H1 (cell line): Measurements from ENCODE around the gene MEF2A. TPM values are rescaled to one million over a fixed set of nuclear protein-coding genes. Genes with fewer than 3 reads are reported as not detected.

Experiments used
- CTCF ChIA-PET: fragments of 300-600 bp; sonication (Branson Sonifier 250); formaldehyde crosslinking; loops from one replicate; lab custom pipeline; 2021; ENCODE audit not compliant: partially characterized antibody; lab: Charles Lee
- POLR2A ChIA-PET: fragments of 300-600 bp; sonication (Branson Sonifier 250); formaldehyde crosslinking; loops from one replicate; lab custom pipeline; 2021; ENCODE audit warnings: inconsistent platforms; ENCODE audit not compliant: partially characterized antibody; lab: Charles Lee
- DNase-seq, 2 experiments: peaks; one replicate each; pipeline versions ENCODE4 v3.0.0 to v3.0.0-alpha.2; 2010 to 2022; ENCODE audit warnings: low spot score in 2 of 2, low read depth in 1 of 2, mixed read lengths in 1 of 2
- FAIRE-seq: peaks from 2 replicates; lab custom pipeline; 2011; peaks lifted over from hg19 to GRCh38; lab: Jason Lieb, UNC
- H2AFZ ChIP-seq: 2 replicates; pipeline ENCODE4 v1.8.1; 2012; ENCODE audit warnings: low read length, inconsistent platforms
- H2AK5ac ChIP-seq: 2 replicates; pipeline ENCODE4 v1.6.1; 2013; ENCODE audit warnings: low read depth, low read length
- H2BK120ac ChIP-seq: replicated peaks from 2 replicates; pipeline ENCODE3; 2013; ENCODE audit warnings: low read depth, low read length, inconsistent platforms
- H2BK12ac ChIP-seq: 2 replicates; pipeline ENCODE4 v1.6.1; 2013; ENCODE audit warnings: low read depth, low read length
- H2BK15ac ChIP-seq: 2 replicates; pipeline ENCODE4 v1.6.1; 2013; ENCODE audit warnings: low read length
- H2BK20ac ChIP-seq: 2 replicates; pipeline ENCODE4 v1.6.1; 2013; ENCODE audit warnings: low read length
- H2BK5ac ChIP-seq: 2 replicates; pipeline ENCODE4 v1.6.1; 2013; ENCODE audit warnings: low read depth, low read length
- H3K14ac ChIP-seq: 2 replicates; pipeline ENCODE4 v1.6.1; 2013; ENCODE audit warnings: inconsistent platforms; ENCODE audit not compliant: insufficient read length
- H3K18ac ChIP-seq: 2 replicates; pipeline ENCODE4 v1.6.1; 2013; ENCODE audit warnings: low read length; ENCODE audit errors: extremely low read depth
- H3K23ac ChIP-seq: 2 replicates; pipeline ENCODE4 v1.6.1; 2013; ENCODE audit warnings: inconsistent platforms; ENCODE audit not compliant: insufficient read length
- H3K23me2 ChIP-seq: 2 replicates; pipeline ENCODE4 v1.6.1; 2013; ENCODE audit warnings: low read depth, low read length
- H3K27ac ChIP-seq: 2 replicates; pipeline ENCODE4 v1.6.1; 2011; ENCODE audit warnings: low read depth, low read length, inconsistent platforms
- H3K27me3 ChIP-seq, 4 experiments: replicated peaks in 1 of 4; 1 replicate in 1 of 4; 2 replicates in 3 of 4; pipeline versions ENCODE4 v1.6.1 to v1.8.1; 2011 to 2013; ENCODE audit warnings: low read length in 3 of 4, mild to moderate bottlenecking in 3 of 4, inconsistent platforms in 2 of 4, mixed read lengths in 2 of 4, moderate library complexity in 1 of 4; ENCODE audit not compliant: control insufficient read depth in 3 of 4, insufficient read depth in 3 of 4; ENCODE audit errors: extremely low read depth in 1 of 4
- H3K36me3 ChIP-seq, 4 experiments: 2 replicates each; pipeline versions ENCODE4 v1.6.1 to v1.8.1; 2011 to 2013; ENCODE audit warnings: mild to moderate bottlenecking in 4 of 4, low read length in 3 of 4, moderate library complexity in 2 of 4, control low read depth in 1 of 4, inconsistent platforms in 1 of 4; ENCODE audit not compliant: insufficient read depth in 4 of 4, control insufficient read depth in 2 of 4
- H3K4ac ChIP-seq: replicated peaks from 2 replicates; pipeline ENCODE3; 2013; ENCODE audit warnings: low read length, low read depth, mixed read lengths, inconsistent platforms; ENCODE audit not compliant: insufficient read length
- H3K4me1 ChIP-seq, 4 experiments: replicated peaks in 1 of 4; 1 replicate in 1 of 4; 2 replicates in 3 of 4; pipeline versions ENCODE4 v1.6.1 to v1.8.1; 2011 to 2013; ENCODE audit warnings: low read length in 3 of 4, inconsistent platforms in 2 of 4, mixed read lengths in 1 of 4; ENCODE audit not compliant: insufficient read depth in 4 of 4, control insufficient read depth in 3 of 4
- H3K4me2 ChIP-seq, 2 experiments: 2 replicates each; pipeline versions ENCODE4 v1.6.1 to v1.8.1; 2011 to 2013; ENCODE audit warnings: low read depth in 2 of 2, low read length in 2 of 2, control low read depth in 1 of 2, inconsistent platforms in 1 of 2, mild to moderate bottlenecking in 1 of 2; ENCODE audit not compliant: insufficient read depth in 1 of 2
- H3K4me3 ChIP-seq, 4 experiments: fragments of 200-600, 300-600 bp in 1 of 4; sonication (generic), shearing (Covaris generic), sonication (Bioruptor Twin) in 1 of 4; 2 replicates each; pipeline versions ENCODE4 v1.5.1 to v1.8.1; 2011 to 2016; ENCODE audit warnings: low read length in 4 of 4, low read depth in 3 of 4, control low read depth in 2 of 4, inconsistent platforms in 2 of 4, mild to moderate bottlenecking in 2 of 4, mixed read lengths in 1 of 4, moderate library complexity in 1 of 4; ENCODE audit not compliant: insufficient read depth in 2 of 4; ENCODE audit errors: extremely low read depth in 1 of 4
- H3K56ac ChIP-seq: replicated peaks from 2 replicates; pipeline ENCODE3; 2013; ENCODE audit warnings: low read depth, mild to moderate bottlenecking, mixed read lengths, low read length, inconsistent platforms; ENCODE audit not compliant: insufficient read length
- H3K79me1 ChIP-seq: 2 replicates; pipeline ENCODE4 v1.6.1; 2013; ENCODE audit warnings: low read depth, low read length, control low read depth
- H3K79me2 ChIP-seq, 2 experiments: 2 replicates each; pipeline versions ENCODE4 v1.6.1 to v1.8.1; 2012 to 2013; ENCODE audit warnings: low read length in 2 of 2, mild to moderate bottlenecking in 2 of 2, inconsistent platforms in 1 of 2; ENCODE audit not compliant: insufficient read depth in 2 of 2, control insufficient read depth in 1 of 2
- H3K9ac ChIP-seq, 4 experiments: replicated peaks in 1 of 4; 1 replicate in 1 of 4; 2 replicates in 3 of 4; pipeline versions ENCODE4 v1.6.1 to v1.8.1; 2011 to 2013; ENCODE audit warnings: low read depth in 3 of 4, low read length in 3 of 4, control low read depth in 2 of 4, mild to moderate bottlenecking in 2 of 4, moderate library complexity in 2 of 4, inconsistent platforms in 1 of 4; ENCODE audit errors: extremely low read depth in 1 of 4
- H3K9me3 ChIP-seq, 2 experiments: 2 replicates each; pipeline versions ENCODE4 v1.6.1 to v1.8.1; 2012 to 2013; ENCODE audit warnings: mild to moderate bottlenecking in 2 of 2, moderate library complexity in 2 of 2, control low read depth in 1 of 2, inconsistent platforms in 1 of 2, low read depth in 1 of 2, low read length in 1 of 2, mixed read lengths in 1 of 2; ENCODE audit not compliant: insufficient read depth in 2 of 2
- H4K20me1 ChIP-seq, 2 experiments: replicated peaks in 1 of 2; 2 replicates each; pipeline versions ENCODE3 to v1.8.1; 2011 to 2013; ENCODE audit warnings: inconsistent platforms in 2 of 2, low read length in 2 of 2, mild to moderate bottlenecking in 1 of 2; ENCODE audit not compliant: insufficient read depth in 2 of 2, control insufficient read depth in 1 of 2
- H4K5ac ChIP-seq: 2 replicates; pipeline ENCODE4 v1.6.1; 2013; ENCODE audit warnings: low read length, low read depth, mixed read lengths, inconsistent platforms; ENCODE audit not compliant: insufficient read length
- H4K8ac ChIP-seq: 2 replicates; pipeline ENCODE4 v1.8.0; 2013; ENCODE audit warnings: mild to moderate bottlenecking, moderate library complexity, low read length, inconsistent platforms; ENCODE audit not compliant: insufficient read depth; ENCODE audit errors: extremely low read depth
- H4K91ac ChIP-seq: replicated peaks from 2 replicates; pipeline ENCODE3; 2013; ENCODE audit warnings: low read length, mixed read lengths, inconsistent platforms; ENCODE audit not compliant: insufficient read length
- ASH2L ChIP-seq: fragments of 200-600, 300-600 bp; sonication (generic); IDR thresholded peaks from one replicate; pipeline ENCODE4 v1.7.1; 2017; ENCODE audit warnings: low read length
- GTF2F1 ChIP-seq: IDR thresholded peaks from 2 replicates; pipeline ENCODE4 v1.6.1; 2012; ENCODE audit warnings: low read depth, low read length, improper control_type of control experiment, borderline replicate concordance
- HDAC2 ChIP-seq, 2 experiments: fragments of 300-600 bp in 1 of 2; sonication (generic) in 1 of 2; IDR thresholded peaks; 2 replicates each; pipeline ENCODE4 v1.6.1; 2011 to 2012; ENCODE audit warnings: low read depth in 2 of 2, low read length in 2 of 2, mild to moderate bottlenecking in 2 of 2, moderate library complexity in 2 of 2, borderline replicate concordance in 1 of 2, inconsistent platforms in 1 of 2
- JUN ChIP-seq: IDR thresholded peaks from 2 replicates; pipeline ENCODE4 v1.6.1; 2011; ENCODE audit warnings: low read depth, mild to moderate bottlenecking, improper control_type of control experiment, low read length
- RXRA ChIP-seq: IDR thresholded peaks from 2 replicates; pipeline ENCODE4 v1.6.1; 2011; ENCODE audit warnings: low read depth, mild to moderate bottlenecking, low read length, moderate library complexity; ENCODE audit not compliant: insufficient read depth
- WGBS, 2 experiments: shearing (Covaris generic) in 1 of 2; methylation state at CpG; one replicate each; pipeline versions ENCODE4 v1.1.6 to v1.1.7; 2013 to 2015; ENCODE audit warnings: low lambda C conversion rate in 2 of 2, mixed read lengths in 2 of 2, inconsistent platforms in 1 of 2, low coverage in 1 of 2, missing lambda C conversion rate in 1 of 2; ENCODE audit not compliant: insufficient replicate concordance in 2 of 2, insufficient coverage in 1 of 2, insufficient read length in 1 of 2; ENCODE audit errors: extremely low coverage in 1 of 2, missing lambda C conversion rate in 1 of 2; 5-methylcytosine and 5-hydroxymethylcytosine counted together
- polyA plus RNA-seq, 7 experiments: library from polyadenylated mRNA; depleted of rRNA in 3 of 7; stranded (reverse) in 5 of 7; unstranded in 2 of 7; fragments of >200 nt in 5 of 7; fragments of 200-250 nt in 2 of 7; gene quantifications; 1 replicate in 5 of 7; 2 replicates in 1 of 7; 4 replicates in 1 of 7; pipeline versions ENCODE4 v1.2.1 to v1.2.3, GENCODE V29; 2011 to 2013; ENCODE audit warnings: missing spikeins in 2 of 7, mixed read lengths in 2 of 7
- total RNA-seq: library from RNA; stranded (reverse); fragmentation: NEBNext Ultra II Directional; extraction: Animal tissue kit (Norgen Biotek cat#: 25700); gene quantifications from 2 replicates; pipeline ENCODE4 v1.2.1, GENCODE V29; 2021
- TF ChIP-seq, protein P1 (sequence below): IDR thresholded peaks from 2 replicates; pipeline ENCODE4 v1.6.1; 2012; ENCODE audit warnings: inconsistent platforms

Gene MEF2A
- total and polyA plus RNA-seq, 2 of the 8 experiments (the other 6 are each of a cell fraction or from before 2014, with no cell fraction given): 15.6 to 22.5 TPM

DNA sequence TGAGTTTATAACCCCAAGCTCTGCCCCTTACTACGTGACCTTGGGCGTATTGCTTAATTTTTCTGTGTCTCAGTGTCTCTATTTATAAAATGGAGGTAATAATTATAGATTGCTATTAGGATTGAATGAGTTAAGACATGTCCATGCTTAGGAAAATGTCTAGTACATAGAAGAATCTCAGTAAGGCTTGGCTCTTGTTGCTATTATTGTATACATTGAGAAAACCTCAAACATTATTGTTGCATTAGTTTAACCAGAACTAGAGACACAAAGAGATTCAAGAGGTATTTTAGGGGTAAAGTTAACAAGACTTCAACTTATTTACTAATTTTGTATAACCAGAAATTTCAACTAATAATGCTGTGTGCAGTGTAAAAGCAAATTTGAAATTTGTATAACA is 66.7 kb downstream of the MEF2A start:
- CTCF ChIA-PET: no interaction called here
- Histone ChIP-seq H3K27ac (no peak overlapping the region), H3K23me2 (no peaks in the 10 kb centered on the region; the same call in 1 of the 2 replicates), H4K20me1 (no peaks in the 10 kb centered on the region), H2BK120ac (no peak overlapping the region), H2BK12ac (no peak overlapping the region), H2AFZ (no peak overlapping the region), H3K4ac (no peak overlapping the region), H2BK20ac (no peak overlapping the region), H2AK5ac (no peak overlapping the region), H2BK5ac (no peak overlapping the region), H3K23ac (no peak overlapping the region), H3K79me2 (peaks cover 0 to 39% of the 10 kb centered on the region in 2 experiments; a peak in 2 of 4 replicates), H3K27me3 (no peaks in the 10 kb centered on the region), H3K14ac (no peak overlapping the region), H4K5ac (no peak overlapping the region), H3K79me1 (no peaks in the 10 kb centered on the region), H4K91ac (no peak overlapping the region), H4K8ac (no peak overlapping the region), H3K36me3 (peaks cover 0 to 11% (median 1%) of the 10 kb centered on the region in 4 experiments; a peak in 2 of 8 replicates), H2BK15ac (no peak overlapping the region), H3K56ac (no peak overlapping the region), H3K18ac (no peak overlapping the region), H3K4me3 (no peak overlapping the region), H3K4me1 (peaks cover 0 to 7% (median 3%) of the 10 kb centered on the region in 4 experiments; a peak in 5 of 7 replicates), H3K9me3 (no peaks in the 10 kb centered on the region), H3K4me2 (no peak overlapping the region), H3K9ac (no peak overlapping the region)
- TF ChIP-seq ASH2L: no peak
- no peak for TF ChIP-seq HDAC2 (IDR thresholded peaks at IDR 0.05; ENCODE audit: borderline replicate concordance in 1 of 2, low read depth in 2 of 2, low read length in 2 of 2)
- TF ChIP-seq JUN: no peak
- TF ChIP-seq RXRA: no peak
- TF ChIP-seq, protein P1, sequence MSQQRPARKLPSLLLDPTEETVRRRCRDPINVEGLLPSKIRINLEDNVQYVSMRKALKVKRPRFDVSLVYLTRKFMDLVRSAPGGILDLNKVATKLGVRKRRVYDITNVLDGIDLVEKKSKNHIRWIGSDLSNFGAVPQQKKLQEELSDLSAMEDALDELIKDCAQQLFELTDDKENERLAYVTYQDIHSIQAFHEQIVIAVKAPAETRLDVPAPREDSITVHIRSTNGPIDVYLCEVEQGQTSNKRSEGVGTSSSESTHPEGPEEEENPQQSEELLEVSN: no peak
- no peak for TF ChIP-seq GTF2F1
- POLR2A ChIA-PET: no interaction called here
- no peak for FAIRE-seq
- WGBS, 2 experiments: 100% methylated on average over 2 of the region's 2 CpGs; no CpG with 5 or more reads in 1 of the 2 experiments
- DNase-seq: no peak
